Measurements from ENCODE around the gene SUPT3H.

DNA sequence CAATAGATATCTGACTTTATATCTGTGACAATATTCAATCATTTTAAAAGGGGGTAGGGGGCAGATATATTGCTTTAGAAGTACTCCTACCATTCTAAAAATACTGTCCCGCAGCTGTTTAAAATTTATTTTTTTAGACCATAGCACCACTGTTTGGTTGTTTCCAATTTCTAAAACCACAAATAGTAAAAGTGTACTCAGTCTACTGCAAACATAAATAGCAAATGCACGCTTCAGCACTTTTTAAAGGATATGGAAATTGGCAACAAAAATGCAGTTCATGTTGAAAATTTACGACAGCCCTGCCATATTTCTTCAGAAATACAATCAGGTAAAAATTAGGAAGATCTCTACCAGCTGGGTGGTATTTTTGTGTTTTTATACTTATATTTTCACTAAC lies 181.6 kb downstream of the SUPT3H start:
- TF ChIP-seq, protein P1, sequence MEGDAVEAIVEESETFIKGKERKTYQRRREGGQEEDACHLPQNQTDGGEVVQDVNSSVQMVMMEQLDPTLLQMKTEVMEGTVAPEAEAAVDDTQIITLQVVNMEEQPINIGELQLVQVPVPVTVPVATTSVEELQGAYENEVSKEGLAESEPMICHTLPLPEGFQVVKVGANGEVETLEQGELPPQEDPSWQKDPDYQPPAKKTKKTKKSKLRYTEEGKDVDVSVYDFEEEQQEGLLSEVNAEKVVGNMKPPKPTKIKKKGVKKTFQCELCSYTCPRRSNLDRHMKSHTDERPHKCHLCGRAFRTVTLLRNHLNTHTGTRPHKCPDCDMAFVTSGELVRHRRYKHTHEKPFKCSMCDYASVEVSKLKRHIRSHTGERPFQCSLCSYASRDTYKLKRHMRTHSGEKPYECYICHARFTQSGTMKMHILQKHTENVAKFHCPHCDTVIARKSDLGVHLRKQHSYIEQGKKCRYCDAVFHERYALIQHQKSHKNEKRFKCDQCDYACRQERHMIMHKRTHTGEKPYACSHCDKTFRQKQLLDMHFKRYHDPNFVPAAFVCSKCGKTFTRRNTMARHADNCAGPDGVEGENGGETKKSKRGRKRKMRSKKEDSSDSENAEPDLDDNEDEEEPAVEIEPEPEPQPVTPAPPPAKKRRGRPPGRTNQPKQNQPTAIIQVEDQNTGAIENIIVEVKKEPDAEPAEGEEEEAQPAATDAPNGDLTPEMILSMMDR (IDR thresholded peaks at IDR 0.05), result no peak
- no peak for TF ChIP-seq POLR2A (IDR thresholded peaks at IDR 0.05)
